OCI-LY3 (cell line): Measurements from ENCODE around the gene MOSPD3.

ENCODE experiments used
- CTCF ChIP-seq: fragments of 200-600, 300-600 bp; sonication (generic); IDR thresholded peaks from 2 replicates; pipeline ENCODE4 v1.5.1; 2014; ENCODE audit warnings: antibody characterized with exemption, low read length, low read depth
- EZH2phosphoT487 ChIP-seq: fragments of 200-600 bp; shearing (Covaris generic); IDR thresholded peaks from 2 replicates; pipeline ENCODE4 v1.6.1; 2018; ENCODE audit warnings: antibody characterized with exemption, mixed run types, low read depth

DNA sequence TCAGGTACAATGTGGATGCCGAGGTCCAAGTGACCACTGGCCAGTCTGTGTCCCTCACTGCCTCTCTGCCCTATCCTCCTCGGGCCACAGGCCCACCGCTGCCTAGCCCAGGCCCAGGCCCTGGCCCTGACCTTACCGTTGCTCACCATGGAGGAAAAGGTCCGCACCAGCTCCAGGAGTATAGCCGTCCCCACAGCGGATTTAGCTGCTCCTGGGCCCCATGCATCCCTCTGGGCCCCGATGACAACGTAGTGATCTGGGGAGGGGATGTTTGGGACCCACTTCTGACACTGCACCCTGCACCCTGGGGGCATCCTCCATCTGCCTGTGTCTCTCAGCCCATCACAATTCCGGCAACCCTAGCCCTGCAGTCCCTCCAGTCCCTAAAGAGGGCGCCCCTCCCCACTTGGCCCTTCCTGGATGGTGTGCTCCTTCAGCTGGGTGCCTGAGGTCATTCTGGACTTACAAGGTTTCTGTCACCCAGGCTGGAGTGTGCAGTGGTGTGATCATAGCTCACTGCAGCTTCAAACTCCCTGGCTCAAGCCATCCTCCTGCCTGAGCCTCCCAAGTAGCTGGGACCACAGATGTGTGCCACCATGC, 16.9 kb downstream of the MOSPD3 start:
- TF ChIP-seq CTCF (peak; percentile 38), EZH2phosphoT487 (no peak)
